Measurements from ENCODE around the gene STK32C.

The STK32C gene

GRCh38 chr10:132184816-132185593 is 122.7 kb downstream of the STK32C start:
- ATAC-seq, result no peak
- no peak for TF ChIP-seq BACH2 (CRISPR knock-in tag; IDR thresholded peaks at IDR 0.05; ENCODE audit: borderline replicate concordance)
- no peak for TF ChIP-seq ZC3H10 (CRISPR knock-in tag; IDR thresholded peaks at IDR 0.05)
- no peak for TF ChIP-seq GLIS3 (CRISPR knock-in tag; IDR thresholded peaks at IDR 0.05)
- no peak for TF ChIP-seq TCF4 (CRISPR knock-in tag; IDR thresholded peaks at IDR 0.05; ENCODE audit: borderline replicate concordance)
- TF ChIP-seq CSRNP3 (CRISPR knock-in tag; IDR thresholded peaks at IDR 0.05), result no peak
- TF ChIP-seq ESRRG (CRISPR knock-in tag; IDR thresholded peaks at IDR 0.05), result no peak
- no peak for TF ChIP-seq SNAI2 (CRISPR knock-in tag; IDR thresholded peaks at IDR 0.05)
- no peak for TF ChIP-seq ZFP30 (CRISPR knock-in tag; IDR thresholded peaks at IDR 0.05)
- TF ChIP-seq ZNF8 (CRISPR knock-in tag; IDR thresholded peaks at IDR 0.05), result no peak
- no peak for TF ChIP-seq PPARA (CRISPR knock-in tag; IDR thresholded peaks at IDR 0.05; ENCODE audit: borderline replicate concordance)
- TF ChIP-seq RARB (CRISPR knock-in tag; IDR thresholded peaks at IDR 0.05), result no peak
- TF ChIP-seq ARNTL (CRISPR knock-in tag; IDR thresholded peaks at IDR 0.05; ENCODE audit: borderline replicate concordance, low read depth), result no peak
- TF ChIP-seq, protein P1, sequence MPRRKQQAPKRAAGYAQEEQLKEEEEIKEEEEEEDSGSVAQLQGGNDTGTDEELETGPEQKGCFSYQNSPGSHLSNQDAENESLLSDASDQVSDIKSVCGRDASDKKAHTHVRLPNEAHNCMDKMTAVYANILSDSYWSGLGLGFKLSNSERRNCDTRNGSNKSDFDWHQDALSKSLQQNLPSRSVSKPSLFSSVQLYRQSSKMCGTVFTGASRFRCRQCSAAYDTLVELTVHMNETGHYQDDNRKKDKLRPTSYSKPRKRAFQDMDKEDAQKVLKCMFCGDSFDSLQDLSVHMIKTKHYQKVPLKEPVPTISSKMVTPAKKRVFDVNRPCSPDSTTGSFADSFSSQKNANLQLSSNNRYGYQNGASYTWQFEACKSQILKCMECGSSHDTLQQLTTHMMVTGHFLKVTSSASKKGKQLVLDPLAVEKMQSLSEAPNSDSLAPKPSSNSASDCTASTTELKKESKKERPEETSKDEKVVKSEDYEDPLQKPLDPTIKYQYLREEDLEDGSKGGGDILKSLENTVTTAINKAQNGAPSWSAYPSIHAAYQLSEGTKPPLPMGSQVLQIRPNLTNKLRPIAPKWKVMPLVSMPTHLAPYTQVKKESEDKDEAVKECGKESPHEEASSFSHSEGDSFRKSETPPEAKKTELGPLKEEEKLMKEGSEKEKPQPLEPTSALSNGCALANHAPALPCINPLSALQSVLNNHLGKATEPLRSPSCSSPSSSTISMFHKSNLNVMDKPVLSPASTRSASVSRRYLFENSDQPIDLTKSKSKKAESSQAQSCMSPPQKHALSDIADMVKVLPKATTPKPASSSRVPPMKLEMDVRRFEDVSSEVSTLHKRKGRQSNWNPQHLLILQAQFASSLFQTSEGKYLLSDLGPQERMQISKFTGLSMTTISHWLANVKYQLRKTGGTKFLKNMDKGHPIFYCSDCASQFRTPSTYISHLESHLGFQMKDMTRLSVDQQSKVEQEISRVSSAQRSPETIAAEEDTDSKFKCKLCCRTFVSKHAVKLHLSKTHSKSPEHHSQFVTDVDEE (CRISPR knock-in tag; IDR thresholded peaks at IDR 0.05), result no peak

GRCh38 chr10:132183046-132183445 is 124.7 kb downstream of the STK32C start:
- no peak for TF ChIP-seq TOX (CRISPR knock-in tag; IDR thresholded peaks at IDR 0.05; ENCODE audit: borderline replicate concordance)
- TF ChIP-seq, protein P2, sequence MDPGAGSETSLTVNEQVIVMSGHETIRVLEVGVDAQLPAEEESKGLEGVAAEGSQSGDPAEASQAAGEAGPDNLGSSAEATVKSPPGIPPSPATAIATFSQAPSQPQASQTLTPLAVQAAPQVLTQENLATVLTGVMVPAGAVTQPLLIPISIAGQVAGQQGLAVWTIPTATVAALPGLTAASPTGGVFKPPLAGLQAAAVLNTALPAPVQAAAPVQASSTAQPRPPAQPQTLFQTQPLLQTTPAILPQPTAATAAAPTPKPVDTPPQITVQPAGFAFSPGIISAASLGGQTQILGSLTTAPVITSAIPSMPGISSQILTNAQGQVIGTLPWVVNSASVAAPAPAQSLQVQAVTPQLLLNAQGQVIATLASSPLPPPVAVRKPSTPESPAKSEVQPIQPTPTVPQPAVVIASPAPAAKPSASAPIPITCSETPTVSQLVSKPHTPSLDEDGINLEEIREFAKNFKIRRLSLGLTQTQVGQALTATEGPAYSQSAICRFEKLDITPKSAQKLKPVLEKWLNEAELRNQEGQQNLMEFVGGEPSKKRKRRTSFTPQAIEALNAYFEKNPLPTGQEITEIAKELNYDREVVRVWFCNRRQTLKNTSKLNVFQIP (CRISPR knock-in tag; IDR thresholded peaks at IDR 0.05; ENCODE audit: borderline replicate concordance, low read depth), result no peak
- TF ChIP-seq PPARA (CRISPR knock-in tag; IDR thresholded peaks at IDR 0.05; ENCODE audit: borderline replicate concordance), result no peak
- TF ChIP-seq RARB (CRISPR knock-in tag; IDR thresholded peaks at IDR 0.05), result no peak
- TF ChIP-seq, protein P1 (CRISPR knock-in tag; IDR thresholded peaks at IDR 0.05), result no peak
- TF ChIP-seq SNAI2 (CRISPR knock-in tag; IDR thresholded peaks at IDR 0.05), result no peak
- no peak for TF ChIP-seq OSR1 (CRISPR knock-in tag; IDR thresholded peaks at IDR 0.05)
- TF ChIP-seq ZNF70 (CRISPR knock-in tag; IDR thresholded peaks at IDR 0.05), result no peak
- no peak for TF ChIP-seq ZFP3 (CRISPR knock-in tag; IDR thresholded peaks at IDR 0.05)
- TF ChIP-seq ISL1 (CRISPR knock-in tag; IDR thresholded peaks at IDR 0.05), result no peak
- no peak for TF ChIP-seq ZNF565 (CRISPR knock-in tag; conservative IDR thresholded peaks at IDR 0.05; ENCODE audit: low read depth)
- TF ChIP-seq GLIS3 (CRISPR knock-in tag; IDR thresholded peaks at IDR 0.05), result no peak
- TF ChIP-seq, protein P3, sequence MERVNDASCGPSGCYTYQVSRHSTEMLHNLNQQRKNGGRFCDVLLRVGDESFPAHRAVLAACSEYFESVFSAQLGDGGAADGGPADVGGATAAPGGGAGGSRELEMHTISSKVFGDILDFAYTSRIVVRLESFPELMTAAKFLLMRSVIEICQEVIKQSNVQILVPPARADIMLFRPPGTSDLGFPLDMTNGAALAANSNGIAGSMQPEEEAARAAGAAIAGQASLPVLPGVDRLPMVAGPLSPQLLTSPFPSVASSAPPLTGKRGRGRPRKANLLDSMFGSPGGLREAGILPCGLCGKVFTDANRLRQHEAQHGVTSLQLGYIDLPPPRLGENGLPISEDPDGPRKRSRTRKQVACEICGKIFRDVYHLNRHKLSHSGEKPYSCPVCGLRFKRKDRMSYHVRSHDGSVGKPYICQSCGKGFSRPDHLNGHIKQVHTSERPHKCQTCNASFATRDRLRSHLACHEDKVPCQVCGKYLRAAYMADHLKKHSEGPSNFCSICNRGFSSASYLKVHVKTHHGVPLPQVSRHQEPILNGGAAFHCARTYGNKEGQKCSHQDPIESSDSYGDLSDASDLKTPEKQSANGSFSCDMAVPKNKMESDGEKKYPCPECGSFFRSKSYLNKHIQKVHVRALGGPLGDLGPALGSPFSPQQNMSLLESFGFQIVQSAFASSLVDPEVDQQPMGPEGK (CRISPR knock-in tag; IDR thresholded peaks at IDR 0.05; ENCODE audit: borderline replicate concordance), result no peak
- TF ChIP-seq ZFP30 (CRISPR knock-in tag; IDR thresholded peaks at IDR 0.05), result no peak
- no peak for TF ChIP-seq BACH2 (CRISPR knock-in tag; IDR thresholded peaks at IDR 0.05; ENCODE audit: borderline replicate concordance)
- TF ChIP-seq, protein P4, sequence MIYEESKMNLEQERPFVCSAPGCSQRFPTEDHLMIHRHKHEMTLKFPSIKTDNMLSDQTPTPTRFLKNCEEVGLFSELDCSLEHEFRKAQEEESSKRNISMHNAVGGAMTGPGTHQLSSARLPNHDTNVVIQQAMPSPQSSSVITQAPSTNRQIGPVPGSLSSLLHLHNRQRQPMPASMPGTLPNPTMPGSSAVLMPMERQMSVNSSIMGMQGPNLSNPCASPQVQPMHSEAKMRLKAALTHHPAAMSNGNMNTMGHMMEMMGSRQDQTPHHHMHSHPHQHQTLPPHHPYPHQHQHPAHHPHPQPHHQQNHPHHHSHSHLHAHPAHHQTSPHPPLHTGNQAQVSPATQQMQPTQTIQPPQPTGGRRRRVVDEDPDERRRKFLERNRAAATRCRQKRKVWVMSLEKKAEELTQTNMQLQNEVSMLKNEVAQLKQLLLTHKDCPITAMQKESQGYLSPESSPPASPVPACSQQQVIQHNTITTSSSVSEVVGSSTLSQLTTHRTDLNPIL (CRISPR knock-in tag; IDR thresholded peaks at IDR 0.05; ENCODE audit: low read depth), result no peak
- TF ChIP-seq CSDC2 (CRISPR knock-in tag; IDR thresholded peaks at IDR 0.05), result no peak
- TF ChIP-seq ARNTL (CRISPR knock-in tag; IDR thresholded peaks at IDR 0.05; ENCODE audit: borderline replicate concordance, low read depth), result no peak
- no peak for TF ChIP-seq ZC3H10 (CRISPR knock-in tag; IDR thresholded peaks at IDR 0.05)
- ATAC-seq, result no peak

Data from SK-N-SH treated with all-trans-retinoic acid at 6 μM for 48 hours (cell line).